GM10266 (cell line): ENCODE data around the gene RANBP6.
A peak's percentile ranks its signal among the peaks of the same experiment; 100 is the strongest.
"Not testable (repeated sequence)": the region's sequence is repeated elsewhere in the genome, so short reads cannot be mapped to it uniquely, and the experiment has no call there.

ENCODE experiments used
- DNase-seq: peaks from one replicate; pipeline ENCODE4 v3.0.0; 2012; ENCODE audit errors: extremely low spot score
- TF ChIP-seq, protein P1 (sequence below): IDR thresholded peaks from 2 replicates; pipeline ENCODE4 v1.5.1; 2012; ENCODE audit warnings: mild to moderate bottlenecking, low read depth; ENCODE audit not compliant: control insufficient read depth, insufficient read depth; ENCODE audit errors: missing control alignments

RANBP6 gene

DNA sequence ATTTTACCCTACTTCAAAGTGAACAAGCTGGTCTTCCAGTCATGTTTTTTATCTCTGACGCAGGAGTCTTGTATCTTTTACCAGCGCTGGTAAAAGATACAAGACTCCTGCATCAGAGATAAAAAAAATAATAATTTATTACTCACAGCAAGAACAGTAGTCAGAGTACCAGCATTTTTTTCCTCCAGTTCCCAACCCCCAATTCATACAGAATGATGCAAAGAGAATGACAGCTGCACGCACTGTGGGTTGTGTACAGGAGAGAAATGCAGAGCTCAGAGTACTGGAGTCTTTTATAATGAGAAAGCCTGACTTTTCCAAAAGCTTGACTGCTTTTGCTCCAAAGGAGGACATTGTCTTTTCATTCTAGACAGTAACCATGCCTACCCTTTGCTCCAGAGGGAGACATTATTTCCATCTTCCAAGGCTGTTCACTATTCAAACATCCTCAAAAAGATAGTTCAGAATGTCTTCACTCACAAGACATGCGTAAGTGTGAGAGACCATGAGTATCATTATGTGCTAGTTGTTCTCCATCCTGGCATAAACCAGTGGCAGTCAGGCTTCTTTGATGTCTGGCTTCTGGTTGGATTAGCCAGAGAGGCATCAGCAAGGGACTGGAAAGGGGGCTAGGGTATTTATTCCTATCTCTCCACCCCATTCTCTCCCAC is 14.3 kb upstream of the RANBP6 start:
- no peak for DNase-seq
- TF ChIP-seq, protein P1, sequence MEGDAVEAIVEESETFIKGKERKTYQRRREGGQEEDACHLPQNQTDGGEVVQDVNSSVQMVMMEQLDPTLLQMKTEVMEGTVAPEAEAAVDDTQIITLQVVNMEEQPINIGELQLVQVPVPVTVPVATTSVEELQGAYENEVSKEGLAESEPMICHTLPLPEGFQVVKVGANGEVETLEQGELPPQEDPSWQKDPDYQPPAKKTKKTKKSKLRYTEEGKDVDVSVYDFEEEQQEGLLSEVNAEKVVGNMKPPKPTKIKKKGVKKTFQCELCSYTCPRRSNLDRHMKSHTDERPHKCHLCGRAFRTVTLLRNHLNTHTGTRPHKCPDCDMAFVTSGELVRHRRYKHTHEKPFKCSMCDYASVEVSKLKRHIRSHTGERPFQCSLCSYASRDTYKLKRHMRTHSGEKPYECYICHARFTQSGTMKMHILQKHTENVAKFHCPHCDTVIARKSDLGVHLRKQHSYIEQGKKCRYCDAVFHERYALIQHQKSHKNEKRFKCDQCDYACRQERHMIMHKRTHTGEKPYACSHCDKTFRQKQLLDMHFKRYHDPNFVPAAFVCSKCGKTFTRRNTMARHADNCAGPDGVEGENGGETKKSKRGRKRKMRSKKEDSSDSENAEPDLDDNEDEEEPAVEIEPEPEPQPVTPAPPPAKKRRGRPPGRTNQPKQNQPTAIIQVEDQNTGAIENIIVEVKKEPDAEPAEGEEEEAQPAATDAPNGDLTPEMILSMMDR = no peak

- TF ChIP-seq, protein P1 = peak; percentile 35
- peak; percentile 39 for DNase-seq
Measured at GRCh38 chr9:6024035-6024554, 8.7 kb upstream of the RANBP6 start.

DNA sequence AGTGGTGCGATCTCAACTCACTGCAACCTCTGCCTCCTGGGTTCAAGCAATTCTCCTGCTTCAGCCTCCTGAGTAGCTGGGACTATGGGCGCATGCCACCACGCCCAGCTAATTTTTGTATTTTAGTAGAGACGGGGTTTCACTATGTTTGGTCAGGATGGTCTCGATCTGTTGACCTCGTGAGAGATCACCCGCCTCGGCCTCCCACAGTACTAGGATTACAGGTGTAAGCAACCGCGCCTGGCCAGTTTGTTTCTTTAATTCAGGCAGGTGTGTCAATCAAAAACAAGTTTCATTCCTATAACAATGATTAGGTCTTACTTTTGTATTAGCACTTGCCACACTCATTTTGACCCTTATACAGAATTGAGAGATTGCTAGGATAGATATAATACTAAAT is 1.6 kb upstream of the RANBP6 start:
- not testable (repeated sequence) for DNase-seq

- TF ChIP-seq, protein P1 = no peak
- no peak for DNase-seq
Measured at GRCh38 chr9:6014670-6015270, 654 bp downstream of the RANBP6 start.

- TF ChIP-seq, protein P1 = no peak
- peak; percentile 94 for DNase-seq
Measured at GRCh38 chr9:6008169-6008979, 7.0 kb downstream of the RANBP6 start.

- TF ChIP-seq, protein P1 = no peak
- peak; percentile 76 for DNase-seq
Measured at GRCh38 chr9:6007770-6008168, 7.7 kb downstream of the RANBP6 start.

DNA sequence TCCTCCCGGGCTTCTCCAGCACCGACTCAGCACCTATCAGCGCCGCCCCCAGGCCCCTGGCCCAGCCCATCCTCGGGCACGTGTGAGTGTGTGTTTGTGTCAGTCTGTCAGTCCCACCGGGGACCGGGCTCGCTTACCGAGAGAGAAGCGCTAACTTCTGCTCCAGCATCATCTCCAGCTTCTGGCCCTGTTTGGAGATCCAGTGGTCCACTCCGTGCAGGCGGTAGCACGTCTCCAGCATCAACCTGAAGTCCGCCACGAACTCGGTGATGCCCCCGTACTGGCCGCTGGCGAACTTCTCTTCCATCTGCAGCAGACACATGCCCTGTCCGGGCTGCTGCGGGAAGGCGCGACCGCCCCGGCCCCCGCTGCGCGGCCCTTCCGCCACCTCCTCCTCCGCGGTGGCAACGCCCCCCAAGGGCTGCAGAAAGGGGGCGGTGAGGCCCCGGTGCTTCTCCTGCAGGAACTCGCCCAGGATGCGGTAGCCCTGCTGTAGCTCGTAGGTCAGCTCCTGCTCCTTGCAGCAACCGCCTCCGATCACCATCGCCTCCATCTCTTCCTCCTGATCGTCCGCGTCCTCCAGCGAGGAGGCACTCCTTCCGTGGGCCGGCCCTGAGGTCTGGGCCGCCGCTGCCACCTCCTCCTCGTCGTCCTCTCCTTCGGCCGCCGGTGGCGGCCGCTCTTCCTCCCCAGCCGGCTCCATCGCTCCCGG is 8.2 kb downstream of the RANBP6 start:
- DNase-seq = peak; percentile 78

More for the DNA sequence above, 8.2 kb downstream of the RANBP6 start:
- TF ChIP-seq, protein P1 = no peak
